ENCODE measurements around the gene MDK. TPM values are rescaled to one million over a fixed set of nuclear protein-coding genes. Genes with fewer than 3 reads are reported as not detected.

MDK gene
- total RNA-seq, 1 experiment from 2014 or later, result 286 TPM

DNA sequence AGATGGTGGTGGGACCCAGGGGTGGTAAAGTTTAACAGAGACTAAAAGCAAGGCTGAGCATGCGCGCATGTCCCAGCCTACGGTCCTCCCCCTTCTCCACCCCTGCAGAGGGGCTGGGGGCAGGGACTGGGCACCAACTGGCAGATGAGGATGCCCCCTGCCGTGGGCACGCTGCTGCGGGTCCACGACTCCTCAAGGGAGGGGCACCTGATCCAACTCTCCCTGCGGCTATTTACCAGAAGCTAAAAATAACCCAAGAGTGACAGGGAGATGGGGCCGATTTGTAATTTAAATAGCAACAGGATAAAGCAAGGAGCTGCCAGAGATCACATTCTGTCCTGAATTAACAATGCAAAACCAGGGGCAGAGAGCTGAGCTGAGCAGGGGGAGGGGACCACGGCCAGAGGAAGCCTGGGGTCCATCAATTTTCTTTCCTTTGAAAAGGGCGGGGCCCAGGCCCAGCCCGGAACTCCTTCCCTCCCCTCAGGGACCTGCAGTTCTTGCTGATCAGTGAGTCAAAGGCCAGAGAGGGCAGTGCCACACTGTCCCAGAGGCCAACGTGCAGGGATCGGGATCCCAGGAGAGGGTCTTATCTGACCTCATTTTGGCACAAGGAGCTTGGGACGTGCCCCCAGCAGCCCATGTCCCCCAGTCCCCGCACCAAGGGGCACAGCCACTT lies 42.3 kb upstream of the MDK start:
- H3K4me3 ChIP-seq (replicated peaks in 1 of 2; ENCODE audit: low read depth in 1 of 2, low read length in 2 of 2), result no peak overlapping the region
- no peaks in the 10 kb centered on the region for H3K9me3 ChIP-seq (ENCODE audit: control insufficient read depth in 1 of 2, insufficient read depth in 1 of 2, low read depth in 1 of 2, low read length in 2 of 2)
- BruUV-seq (replicated peaks), result no TSS peak
- ChIA-PET CTCF (no interaction called here), RAD21 (ENCODE audit: low non-redundant PET in 1 of 2, low total read pairs in 2 of 2, uncharacterized antibody in 2 of 2, unreplicated experiment in 2 of 2) (no interaction called here), POLR2A (interaction anchor here (1.6 kb wide), 1 partner anchor 96 kb away, joined by 4 read pairs; no protein-coding TSS in a partner anchor)
- no peaks in the 10 kb centered on the region for H3K36me3 ChIP-seq (ENCODE audit: control insufficient read depth in 1 of 2, insufficient read depth in 2 of 2, low read length in 2 of 2)
- no peak for DNase-seq (ENCODE audit: low read depth, low spot score)
- peak; percentile 50; the same call in 1 of the 2 replicates for ATAC-seq
- no peak overlapping the region for H3K9ac ChIP-seq (ENCODE audit: low read length)
- TF ChIP-seq SIN3A (IDR thresholded peaks at IDR 0.05; ENCODE audit: low read depth) (no peak), ELF1 (IDR thresholded peaks at IDR 0.05; ENCODE audit: borderline replicate concordance, low read depth) (no peak), EZH2phosphoT487 (IDR thresholded peaks at IDR 0.05; ENCODE audit: borderline replicate concordance) (no peak), POLR2A (IDR thresholded peaks at IDR 0.05; ENCODE audit: borderline replicate concordance, extremely low read depth, insufficient read depth, insufficient read length) (no peak), FOSL1 (IDR thresholded peaks at IDR 0.05; ENCODE audit: low read depth) (no peak), EZH2 (IDR thresholded peaks at IDR 0.05) (no peak), JUND (IDR thresholded peaks at IDR 0.05) (no peak), ZNF274 (IDR thresholded peaks at IDR 0.05; ENCODE audit: low read depth, low read length) (no peak), CBX3 (IDR thresholded peaks at IDR 0.05; ENCODE audit: low read depth) (no peak), TCF7L2 (IDR thresholded peaks at IDR 0.05; ENCODE audit: borderline replicate concordance, extremely low read depth, insufficient read depth, insufficient read length) (no peak), SP1 (IDR thresholded peaks at IDR 0.05; ENCODE audit: low read depth) (no peak), ZFX (IDR thresholded peaks at IDR 0.05) (no peak)
- TF ChIP-seq, protein P1, sequence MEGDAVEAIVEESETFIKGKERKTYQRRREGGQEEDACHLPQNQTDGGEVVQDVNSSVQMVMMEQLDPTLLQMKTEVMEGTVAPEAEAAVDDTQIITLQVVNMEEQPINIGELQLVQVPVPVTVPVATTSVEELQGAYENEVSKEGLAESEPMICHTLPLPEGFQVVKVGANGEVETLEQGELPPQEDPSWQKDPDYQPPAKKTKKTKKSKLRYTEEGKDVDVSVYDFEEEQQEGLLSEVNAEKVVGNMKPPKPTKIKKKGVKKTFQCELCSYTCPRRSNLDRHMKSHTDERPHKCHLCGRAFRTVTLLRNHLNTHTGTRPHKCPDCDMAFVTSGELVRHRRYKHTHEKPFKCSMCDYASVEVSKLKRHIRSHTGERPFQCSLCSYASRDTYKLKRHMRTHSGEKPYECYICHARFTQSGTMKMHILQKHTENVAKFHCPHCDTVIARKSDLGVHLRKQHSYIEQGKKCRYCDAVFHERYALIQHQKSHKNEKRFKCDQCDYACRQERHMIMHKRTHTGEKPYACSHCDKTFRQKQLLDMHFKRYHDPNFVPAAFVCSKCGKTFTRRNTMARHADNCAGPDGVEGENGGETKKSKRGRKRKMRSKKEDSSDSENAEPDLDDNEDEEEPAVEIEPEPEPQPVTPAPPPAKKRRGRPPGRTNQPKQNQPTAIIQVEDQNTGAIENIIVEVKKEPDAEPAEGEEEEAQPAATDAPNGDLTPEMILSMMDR (IDR thresholded peaks at IDR 0.05 in 2 of 3, conservative IDR thresholded peaks at IDR 0.05 in 1 of 3; ENCODE audit: borderline replicate concordance in 1 of 3, insufficient read depth in 1 of 3, low read depth in 2 of 3, low read length in 2 of 3), result no peak
- TF ChIP-seq, protein P2, sequence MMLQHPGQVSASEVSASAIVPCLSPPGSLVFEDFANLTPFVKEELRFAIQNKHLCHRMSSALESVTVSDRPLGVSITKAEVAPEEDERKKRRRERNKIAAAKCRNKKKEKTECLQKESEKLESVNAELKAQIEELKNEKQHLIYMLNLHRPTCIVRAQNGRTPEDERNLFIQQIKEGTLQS (IDR thresholded peaks at IDR 0.05), result no peak
- H3K27ac ChIP-seq (ENCODE audit: low read depth, low read length), result no peak overlapping the region
- H3K79me2 ChIP-seq (ENCODE audit: insufficient read depth, low read length), result no peaks in the 10 kb centered on the region
- H2AFZ ChIP-seq (ENCODE audit: low read depth, low read length, poor library complexity, severe bottlenecking), result no peak overlapping the region
- intact Hi-C loops (cut with micrococcal nuclease), result no loop called here
- peaks cover 0 to 29% of the 10 kb centered on the region in 2 experiments; a peak in 3 of 4 replicates for H3K4me1 ChIP-seq (ENCODE audit: control insufficient read depth in 1 of 2, insufficient read depth in 2 of 2, low read length in 2 of 2)
- no peaks in the 10 kb centered on the region for H3K9me2 ChIP-seq (ENCODE audit: insufficient read depth)
- H4K20me1 ChIP-seq (ENCODE audit: insufficient read depth), result no peaks in the 10 kb centered on the region
- peak overlapping the region; percentile 13 for H3K4me2 ChIP-seq (ENCODE audit: low read length)
- H3K27me3 ChIP-seq (ENCODE audit: insufficient read depth, low read length), result no peaks in the 10 kb centered on the region
